Stimulated activated naive CD8-positive, alpha-beta T cell treated with anti-CD3 and anti-CD28 coated beads, Interleukin-15, amount 100 ng/mL, for 72 hours (primary cell): Measurements from ENCODE around the gene DPH1.

Experiments used
- ATAC-seq: fragments of 150-1000 bp; cut with Tn5 transposase; 2 replicates; pipeline ENCODE4 v1.10.0; 2021; ENCODE audit warnings: mild to moderate bottlenecking, moderate library complexity
- DNase-seq, 2 donors: peaks; one replicate each; pipeline ENCODE4 v3.0.0; 2021 to 2022
- H3K27ac Mint-ChIP-seq, 2 donors: one replicate each; pipeline ENCODE4 v1.8.0; 2022; ENCODE audit warnings: mild to moderate bottlenecking in 2 of 2, mixed read lengths in 2 of 2, moderate library complexity in 2 of 2
- H3K27me3 Mint-ChIP-seq: one replicate; pipeline ENCODE4 v1.8.0; 2022; ENCODE audit warnings: mixed read lengths
- H3K4me1 Mint-ChIP-seq: one replicate; pipeline ENCODE4 v1.8.0; 2022; ENCODE audit warnings: mild to moderate bottlenecking, mixed read lengths
- H3K4me3 Mint-ChIP-seq, 2 donors: one replicate each; pipeline ENCODE4 v1.8.0; 2022; ENCODE audit warnings: mild to moderate bottlenecking in 2 of 2, mixed read lengths in 2 of 2, moderate library complexity in 1 of 2
- H3K9me3 Mint-ChIP-seq, 2 donors: one replicate each; pipeline ENCODE4 v1.8.0; 2022; ENCODE audit warnings: mixed read lengths in 2 of 2

DPH1 gene

GRCh38 chr17:2068031-2068518 is 38.1 kb downstream of the DPH1 start:
- Mint-ChIP-seq H3K4me3 (no peak overlapping the region), H3K9me3 (no peaks in the 10 kb centered on the region), H3K27ac (no peak overlapping the region), H3K4me1 (peaks cover 87% of the 10 kb centered on the region), H3K27me3 (no peaks in the 10 kb centered on the region)
- DNase-seq = no peak
- ATAC-seq = no peak

GRCh38 chr17:2068519-2069051 is 38.6 kb downstream of the DPH1 start:
- Mint-ChIP-seq H3K27me3 (no peaks in the 10 kb centered on the region), H3K27ac (no peak overlapping the region), H3K9me3 (no peaks in the 10 kb centered on the region), H3K4me3 (peak overlapping the region in 1 of 2 donors; percentile 27), H3K4me1 (peaks cover 82% of the 10 kb centered on the region)
- no peak for DNase-seq
- ATAC-seq = no peak

- peaks cover 67% of the 10 kb centered on the region for H3K4me1 Mint-ChIP-seq
- H3K27ac Mint-ChIP-seq = peak overlapping the region; percentile 57 to 99
- ATAC-seq = peak; percentile 98
- no peaks in the 10 kb centered on the region for H3K9me3 Mint-ChIP-seq
- DNase-seq = peak; percentile 70 to 86
- H3K4me3 Mint-ChIP-seq = peak overlapping the region; percentile 47 to 77
- no peaks in the 10 kb centered on the region for H3K27me3 Mint-ChIP-seq
Measured at GRCh38 chr17:2070241-2071023, 40.5 kb downstream of the DPH1 start.

- Mint-ChIP-seq H3K27me3 (no peaks in the 10 kb centered on the region), H3K9me3 (no peaks in the 10 kb centered on the region), H3K4me3 (peak overlapping the region; percentile 36 to 47), H3K4me1 (peaks cover 71% of the 10 kb centered on the region), H3K27ac (peak overlapping the region; percentile 57 to 95)
- DNase-seq (no peak), ATAC-seq (no peak)
Measured at GRCh38 chr17:2071024-2071385, 41.1 kb downstream of the DPH1 start.

- Mint-ChIP-seq H3K4me3 (no peak overlapping the region), H3K27ac (peak overlapping the region in 1 of 2 donors; percentile 95), H3K27me3 (no peaks in the 10 kb centered on the region), H3K4me1 (peaks cover 76% of the 10 kb centered on the region), H3K9me3 (no peaks in the 10 kb centered on the region)
- DNase-seq = no peak
- no peak for ATAC-seq
Measured at GRCh38 chr17:2071455-2072281, 41.7 kb downstream of the DPH1 start.

GRCh38 chr17:2074919-2075318 is 45.0 kb downstream of the DPH1 start:
- peaks cover 43% of the 10 kb centered on the region for H3K4me1 Mint-ChIP-seq
- no peak overlapping the region for H3K27ac Mint-ChIP-seq
- no peaks in the 10 kb centered on the region for H3K27me3 Mint-ChIP-seq
- ATAC-seq = no peak
- no peak for DNase-seq
- H3K9me3 Mint-ChIP-seq = no peaks in the 10 kb centered on the region
- H3K4me3 Mint-ChIP-seq = no peak overlapping the region

- Mint-ChIP-seq H3K27me3 (no peaks in the 10 kb centered on the region), H3K4me3 (peak overlapping the region in 1 of 2 donors; percentile 30), H3K27ac (peak overlapping the region; percentile 52 to 81), H3K4me1 (peaks cover 38% of the 10 kb centered on the region), H3K9me3 (no peaks in the 10 kb centered on the region)
- ATAC-seq (no peak), DNase-seq (no peak)
Measured at GRCh38 chr17:2075336-2076086, 45.6 kb downstream of the DPH1 start.

GRCh38 chr17:2076087-2076984 is 46.4 kb downstream of the DPH1 start:
- no peak overlapping the region for H3K27ac Mint-ChIP-seq
- no peaks in the 10 kb centered on the region for H3K27me3 Mint-ChIP-seq
- ATAC-seq = no peak

GRCh38 chr17:2077040-2077439 is 47.1 kb downstream of the DPH1 start:
- no peaks in the 10 kb centered on the region for H3K27me3 Mint-ChIP-seq
- H3K4me1 Mint-ChIP-seq = peaks cover 29% of the 10 kb centered on the region

More at GRCh38 chr17:2076087-2076984, 46.4 kb downstream of the DPH1 start:
- H3K4me3 Mint-ChIP-seq = peak overlapping the region in 1 of 2 donors; percentile 38
- peaks cover 29% of the 10 kb centered on the region for H3K4me1 Mint-ChIP-seq
- DNase-seq = no peak
- H3K9me3 Mint-ChIP-seq = no peaks in the 10 kb centered on the region

GRCh38 chr17:2081564-2081963 is 51.6 kb downstream of the DPH1 start:
- H3K4me1 Mint-ChIP-seq = peaks cover 41% of the 10 kb centered on the region
- no peaks in the 10 kb centered on the region for H3K9me3 Mint-ChIP-seq
- peak overlapping the region in 1 of 2 donors; percentile 8 for H3K27ac Mint-ChIP-seq
- H3K4me3 Mint-ChIP-seq = no peak overlapping the region
- H3K27me3 Mint-ChIP-seq = no peaks in the 10 kb centered on the region
- DNase-seq (no peak), ATAC-seq (no peak)

More at GRCh38 chr17:2077040-2077439, 47.1 kb downstream of the DPH1 start:
- H3K9me3 Mint-ChIP-seq = no peaks in the 10 kb centered on the region
- H3K4me3 Mint-ChIP-seq = no peak overlapping the region
- DNase-seq (no peak), ATAC-seq (no peak)
- H3K27ac Mint-ChIP-seq = peak overlapping the region in 1 of 2 donors; percentile 54

GRCh38 chr17:2082003-2082781 is 52.2 kb downstream of the DPH1 start:
- no peaks in the 10 kb centered on the region for H3K27me3 Mint-ChIP-seq
- no peak for DNase-seq
- ATAC-seq = no peak
- peaks cover 48% of the 10 kb centered on the region for H3K4me1 Mint-ChIP-seq
- no peak overlapping the region for H3K4me3 Mint-ChIP-seq
- H3K27ac Mint-ChIP-seq = peak overlapping the region in 1 of 2 donors; percentile 8
- no peaks in the 10 kb centered on the region for H3K9me3 Mint-ChIP-seq

GRCh38 chr17:2083613-2084035 is 53.7 kb downstream of the DPH1 start:
- no peaks in the 10 kb centered on the region for H3K27me3 Mint-ChIP-seq
- no peak overlapping the region for H3K27ac Mint-ChIP-seq
- H3K4me1 Mint-ChIP-seq = peaks cover 62% of the 10 kb centered on the region
- ATAC-seq = no peak
- no peak for DNase-seq
- no peak overlapping the region for H3K4me3 Mint-ChIP-seq
- no peaks in the 10 kb centered on the region for H3K9me3 Mint-ChIP-seq

GRCh38 chr17:2084036-2084765 is 54.2 kb downstream of the DPH1 start:
- ATAC-seq = no peak

More at GRCh38 chr17:2084036-2084765, 54.2 kb downstream of the DPH1 start:
- no peaks in the 10 kb centered on the region for H3K9me3 Mint-ChIP-seq
- H3K27me3 Mint-ChIP-seq = no peaks in the 10 kb centered on the region
- H3K4me3 Mint-ChIP-seq = no peak overlapping the region
- H3K4me1 Mint-ChIP-seq = peaks cover 68% of the 10 kb centered on the region
- peak overlapping the region in 1 of 2 donors; percentile 55 for H3K27ac Mint-ChIP-seq
- DNase-seq = no peak
